ENCODE data around the gene EEF2K. TPM values are rescaled to one million over a fixed set of nuclear protein-coding genes. Genes with fewer than 3 reads are reported as not detected.

The EEF2K gene
- total and polyA plus RNA-seq, 2 donors from 2014 or later, result 2.8 to 28.1 TPM

GRCh38 chr16:22329199-22329695 is 123.2 kb downstream of the EEF2K start:
- intact Hi-C loops (cut with DNase I), result no loop called here
- H3K9ac ChIP-seq (ENCODE audit: low read length in 3 of 3), result no peak overlapping the region
- peaks cover 0 to 2% (median 0%) of the 10 kb centered on the region in 3 donors for H3K4me1 ChIP-seq (ENCODE audit: control insufficient read depth in 2 of 3, insufficient read depth in 2 of 3, low read depth in 1 of 3, low read length in 3 of 3)
- no peak for TF ChIP-seq CTCF (IDR thresholded peaks at IDR 0.05; ENCODE audit: borderline replicate concordance, extremely low read depth, insufficient read depth)
- no peak for DNase-seq
- FAIRE-seq, result no peak
- H3K27me3 ChIP-seq (ENCODE audit: control insufficient read depth, insufficient read depth, low read length), result no peaks in the 10 kb centered on the region
- H3K36me3 ChIP-seq (ENCODE audit: control insufficient read depth in 2 of 3, insufficient read depth in 3 of 3, low read length in 3 of 3), result peaks cover 7 to 54% (median 16%) of the 10 kb centered on the region in 3 donors
- H3K9me3 ChIP-seq (ENCODE audit: control insufficient read depth in 2 of 3, insufficient read depth in 1 of 3, low read length in 3 of 3), result no peaks in the 10 kb centered on the region
- H3K4me3 ChIP-seq (ENCODE audit: low read length in 3 of 3), result no peak overlapping the region
- no peak overlapping the region for H3K27ac ChIP-seq (ENCODE audit: low read depth in 2 of 2, low read length in 2 of 2)

- Histone ChIP-seq H3K27me3 (ENCODE audit: control insufficient read depth, insufficient read depth, low read length) (no peaks in the 10 kb centered on the region), H3K36me3 (ENCODE audit: control insufficient read depth in 2 of 3, insufficient read depth in 3 of 3, low read length in 3 of 3) (peaks cover 7 to 53% (median 17%) of the 10 kb centered on the region in 3 donors), H3K27ac (ENCODE audit: low read depth in 2 of 2, low read length in 2 of 2) (no peak overlapping the region), H3K9ac (ENCODE audit: low read length in 3 of 3) (no peak overlapping the region), H3K4me1 (ENCODE audit: control insufficient read depth in 2 of 3, insufficient read depth in 2 of 3, low read depth in 1 of 3, low read length in 3 of 3) (peaks cover 0 to 2% (median 0%) of the 10 kb centered on the region in 3 donors), H3K9me3 (ENCODE audit: control insufficient read depth in 2 of 3, insufficient read depth in 1 of 3, low read length in 3 of 3) (no peaks in the 10 kb centered on the region), H3K4me3 (ENCODE audit: low read length in 3 of 3) (no peak overlapping the region)
- intact Hi-C loops (cut with DNase I), result no loop called here
- DNase-seq (no peak), FAIRE-seq (no peak)
- no peak for TF ChIP-seq CTCF (IDR thresholded peaks at IDR 0.05; ENCODE audit: borderline replicate concordance, extremely low read depth, insufficient read depth)
Measured at GRCh38 chr16:22330326-22330725, 124.2 kb downstream of the EEF2K start.

GRCh38 chr16:22333457-22333994 is 127.4 kb downstream of the EEF2K start:
- peaks cover 2 to 9% (median 3%) of the 10 kb centered on the region in 3 donors for H3K9me3 ChIP-seq (ENCODE audit: control insufficient read depth in 2 of 3, insufficient read depth in 1 of 3, low read length in 3 of 3)
- H3K27me3 ChIP-seq (ENCODE audit: control insufficient read depth, insufficient read depth, low read length), result no peaks in the 10 kb centered on the region
- H3K4me1 ChIP-seq (ENCODE audit: control insufficient read depth in 2 of 3, insufficient read depth in 2 of 3, low read depth in 1 of 3, low read length in 3 of 3), result peaks cover 0 to 2% (median 0%) of the 10 kb centered on the region in 3 donors
- H3K36me3 ChIP-seq (ENCODE audit: control insufficient read depth in 2 of 3, insufficient read depth in 3 of 3, low read length in 3 of 3), result peaks cover 7 to 49% (median 20%) of the 10 kb centered on the region in 3 donors
- intact Hi-C loops (cut with DNase I), result no loop called here
- H3K9ac ChIP-seq (ENCODE audit: low read length in 3 of 3), result no peak overlapping the region
- no peak for TF ChIP-seq CTCF (IDR thresholded peaks at IDR 0.05; ENCODE audit: borderline replicate concordance, extremely low read depth, insufficient read depth)
- H3K27ac ChIP-seq (ENCODE audit: low read depth in 2 of 2, low read length in 2 of 2), result no peak overlapping the region
- DNase-seq, result no peak
- H3K4me3 ChIP-seq (ENCODE audit: low read length in 3 of 3), result no peak overlapping the region
- FAIRE-seq, result no peak

Data from kidney (tissue), 14 donors.